Amygdala (tissue), 56 donors: Measurements from ENCODE around the gene CCDC152.
"Not testable (repeated sequence)": the region's sequence is repeated elsewhere in the genome, so short reads cannot be mapped to it uniquely, and the experiment has no call there.

Experiments
- DNase-seq, 56 donors: peaks; one replicate each; lab custom pipeline; 2025; lab: John Stamatoyannopoulos, UW

Gene CCDC152

GRCh38 chr5:42756606-42757601, at the start of gene CCDC152:
TSS of gene CCDC152 (plus strand) at chr5:42756818. CDS start at chr5:42759122, 2,304 bp downstream.
- peak in 24 of 56 donors; percentile 0 to 38 (median 13) for DNase-seq

- DNase-seq = no peak
These were observed 40.8 kb upstream of the CCDC152 start for GRCh38 chr5:42715785-42716184.

GRCh38 chr5:42718591-42718990, 38.0 kb upstream of the CCDC152 start:
- DNase-seq = no peak

GRCh38 chr5:42719034-42719433, 37.6 kb upstream of the CCDC152 start:
- DNase-seq = no peak

- DNase-seq = no peak
These were observed 36.4 kb upstream of the CCDC152 start for GRCh38 chr5:42720251-42720650.

GRCh38 chr5:42721484-42721883, 35.1 kb upstream of the CCDC152 start:
- no peak for DNase-seq

- not testable (repeated sequence) for DNase-seq
These were observed 22.0 kb upstream of the CCDC152 start for GRCh38 chr5:42734531-42735058.

- DNase-seq = no peak
These were observed 15.7 kb upstream of the CCDC152 start for GRCh38 chr5:42740920-42741319.

- DNase-seq = peak in 6 of 56 donors; percentile 0 to 37 (median 7)
These were observed 11.2 kb upstream of the CCDC152 start for GRCh38 chr5:42745426-42745825.

GRCh38 chr5:42745856-42746255, 10.8 kb upstream of the CCDC152 start:
- DNase-seq = no peak

GRCh38 chr5:42749020-42749419, 7.6 kb upstream of the CCDC152 start:
- no peak for DNase-seq

GRCh38 chr5:42750507-42750906, 6.1 kb upstream of the CCDC152 start:
- no peak for DNase-seq

GRCh38 chr5:42751044-42751443, 5.6 kb upstream of the CCDC152 start:
- DNase-seq = no peak

- no peak for DNase-seq
These were observed 3.5 kb upstream of the CCDC152 start for GRCh38 chr5:42753099-42753498.

- no peak for DNase-seq
These were observed 2.8 kb downstream of the CCDC152 start for GRCh38 chr5:42759456-42759855.

GRCh38 chr5:42760426-42760825, 3.8 kb downstream of the CCDC152 start:
- DNase-seq = no peak

GRCh38 chr5:42761791-42762190, 5.2 kb downstream of the CCDC152 start:
- no peak for DNase-seq

GRCh38 chr5:42767491-42768105, 11.0 kb downstream of the CCDC152 start:
- peak in 1 of 56 donors; percentile 12 for DNase-seq

GRCh38 chr5:42768106-42768504, 11.5 kb downstream of the CCDC152 start:
- no peak for DNase-seq

GRCh38 chr5:42770003-42770402, 13.4 kb downstream of the CCDC152 start:
- DNase-seq = no peak

GRCh38 chr5:42772265-42772993, 15.8 kb downstream of the CCDC152 start:
- no peak for DNase-seq
